Activated CD4-positive, alpha-beta T cell treated with anti-CD3 and anti-CD28 coated beads for 4 hours (primary cell): ENCODE measurements around the gene DNAJC11.
"Not testable (repeated sequence)": the region's sequence is repeated elsewhere in the genome, so short reads cannot be mapped to it uniquely, and the experiment has no call there.

Source experiments
- DNase-seq, 2 donors: peaks; one replicate each; pipeline ENCODE4 v3.0.0-alpha.2; 2020

Gene DNAJC11

GRCh38 chr1:6651909-6652308, 49.7 kb downstream of the DNAJC11 start:
- DNase-seq: no peak

- DNase-seq: no peak
Measured at GRCh38 chr1:6648556-6648955, 53.1 kb downstream of the DNAJC11 start.

DNA sequence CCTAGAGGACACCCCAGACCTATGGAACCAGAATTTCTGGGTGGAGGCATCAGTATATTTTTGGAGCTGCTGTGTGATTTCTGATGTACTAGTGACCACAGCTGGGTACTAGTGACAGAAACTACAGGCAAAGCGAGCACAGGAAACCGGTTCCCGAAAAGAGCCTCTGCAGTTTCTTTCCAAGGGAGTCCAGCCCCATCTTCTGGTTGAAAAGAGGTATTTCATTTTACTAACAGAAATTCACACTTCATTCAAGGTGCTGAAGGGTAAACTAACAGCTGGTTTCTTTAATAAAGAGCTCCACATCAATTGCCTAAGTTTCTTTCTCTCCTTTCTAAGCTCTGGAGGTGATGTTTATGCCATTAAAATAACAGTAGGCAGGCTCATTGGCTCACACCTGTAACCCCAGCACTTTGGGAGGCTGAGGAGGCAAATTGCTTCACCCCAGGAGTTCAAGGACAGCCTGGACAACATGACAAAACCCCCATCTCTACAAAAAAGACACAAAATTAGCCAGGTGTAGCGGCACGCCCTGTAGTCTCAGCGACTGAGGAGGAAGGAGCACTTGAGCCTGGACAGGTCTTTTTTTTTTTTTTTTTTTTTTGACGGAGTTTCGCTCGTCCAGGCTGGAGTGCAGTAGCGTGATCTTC, 55.0 kb downstream of the DNAJC11 start:
- DNase-seq: peak; percentile 25 to 26

GRCh38 chr1:6645018-6645417, 56.6 kb downstream of the DNAJC11 start:
- DNase-seq: no peak

DNA sequence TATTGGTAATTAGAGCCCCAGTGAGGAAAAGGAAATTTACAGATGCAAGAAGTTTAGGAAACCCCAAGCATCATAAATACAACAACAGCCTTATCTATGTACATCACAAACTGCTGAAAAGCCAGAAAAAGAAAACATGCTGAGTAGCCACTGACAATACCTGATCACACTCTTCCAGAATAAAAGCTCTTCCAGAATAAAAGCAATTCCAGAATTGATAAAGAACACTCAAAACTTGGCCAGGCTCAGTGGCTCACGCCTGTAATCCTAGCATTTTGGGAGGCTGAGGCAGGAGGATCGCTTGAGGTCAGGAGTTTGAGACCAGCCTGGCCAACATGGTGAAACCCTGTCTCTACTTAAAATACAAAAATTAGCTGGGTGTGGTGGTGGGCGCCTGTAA, 60.7 kb downstream of the DNAJC11 start:
- DNase-seq: not testable (repeated sequence)

DNA sequence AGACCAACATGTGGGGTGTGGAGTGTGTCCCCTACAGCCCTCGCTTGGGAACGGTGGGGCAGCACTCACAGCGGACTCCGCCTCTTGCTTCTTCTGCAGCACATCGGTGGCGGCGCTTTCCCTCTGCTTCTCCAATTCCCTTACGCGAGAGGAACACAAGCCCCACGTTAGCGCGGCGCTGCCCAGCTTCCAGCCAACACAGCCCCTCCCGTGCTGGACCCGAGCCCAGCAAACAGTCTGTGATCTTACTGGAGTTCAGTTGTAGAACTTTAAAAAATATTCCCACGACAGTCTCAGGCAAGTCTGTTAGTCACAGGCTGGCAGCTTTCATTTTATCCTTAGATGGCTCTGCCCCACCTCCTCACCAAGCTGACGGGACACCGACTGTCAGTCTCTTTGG, 63.4 kb downstream of the DNAJC11 start:
- DNase-seq: no peak

DNA sequence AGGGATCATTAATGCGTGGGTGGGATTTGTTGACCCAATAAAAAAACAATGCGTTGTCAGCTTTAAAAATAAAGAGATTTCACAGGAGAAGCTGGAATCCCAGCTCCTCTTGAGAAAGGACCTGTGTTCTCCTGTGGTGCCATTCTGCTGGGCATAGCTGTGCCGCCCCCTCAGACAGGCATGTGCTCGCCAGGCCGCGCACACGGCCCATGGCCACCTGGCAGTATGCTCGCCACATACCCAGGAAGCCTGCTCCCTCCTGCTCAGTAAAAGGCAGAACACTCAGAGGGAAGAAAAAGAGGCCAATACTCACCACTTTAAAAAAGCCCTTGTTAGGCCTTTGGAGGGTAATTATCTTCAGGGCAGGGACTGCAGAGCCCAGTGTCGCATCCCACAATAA, 63.8 kb downstream of the DNAJC11 start:
- no peak for DNase-seq

DNA sequence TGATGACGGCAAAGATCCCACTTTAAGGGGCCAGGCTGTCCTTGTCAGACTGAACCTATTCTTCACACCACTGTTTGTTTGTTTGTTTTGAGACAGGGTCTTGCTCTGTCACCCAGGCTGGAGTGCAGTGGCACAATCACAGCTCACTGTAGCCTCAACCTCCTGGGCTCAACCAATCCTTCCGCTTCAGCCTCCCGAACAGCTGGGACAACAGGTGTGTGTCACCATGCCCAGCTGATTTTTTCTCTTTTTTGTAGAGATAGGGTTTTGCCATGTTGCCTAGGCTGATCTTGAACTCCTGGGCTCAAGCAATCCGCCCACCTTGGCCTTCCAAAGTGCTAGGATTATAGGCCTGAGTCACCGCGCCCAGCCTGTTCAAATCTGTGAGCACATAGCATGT, 64.8 kb downstream of the DNAJC11 start:
- not testable (repeated sequence) for DNase-seq

DNA sequence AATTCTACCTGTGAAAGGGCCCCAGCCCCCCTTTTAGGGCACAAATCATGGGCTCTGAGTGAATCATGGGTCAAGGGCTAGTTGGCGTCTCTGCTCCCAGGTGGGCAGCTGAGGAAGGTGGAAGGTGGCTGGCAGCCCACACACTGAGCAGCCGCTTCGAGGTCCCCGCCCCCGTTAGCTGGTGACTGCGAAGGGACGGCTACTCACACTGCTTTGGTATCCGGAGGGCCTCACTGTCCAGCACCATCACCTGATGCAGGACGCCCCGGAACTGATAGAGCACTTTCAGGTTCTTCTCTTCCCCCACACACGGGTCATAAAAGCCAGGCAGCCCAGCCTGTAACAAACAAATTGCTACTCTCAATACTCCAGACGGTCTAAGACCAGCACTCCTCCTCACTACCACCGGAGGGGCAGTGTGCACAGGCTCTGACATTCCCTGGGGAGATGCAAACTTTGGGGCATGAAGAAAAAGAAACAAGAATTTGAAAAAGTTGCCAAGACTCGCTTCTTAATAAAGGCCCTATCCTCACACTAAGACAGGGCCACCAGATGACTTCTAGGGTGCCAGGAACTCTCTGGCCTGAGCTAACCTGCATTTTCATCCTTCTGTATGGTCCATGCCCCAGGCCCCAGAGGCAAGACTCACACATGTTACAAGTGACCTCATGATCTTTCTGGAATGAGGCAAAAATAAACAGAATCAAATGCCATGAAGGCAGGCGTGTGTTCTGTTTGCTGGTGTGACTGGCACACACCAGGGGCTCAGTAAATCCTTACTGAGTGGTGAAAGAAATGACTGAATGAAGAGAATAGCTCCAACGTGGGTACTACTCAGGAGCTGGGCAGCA, 65.5 kb downstream of the DNAJC11 start:
- no peak for DNase-seq

GRCh38 chr1:6635161-6635909, 66.3 kb downstream of the DNAJC11 start:
- DNase-seq: no peak

DNA sequence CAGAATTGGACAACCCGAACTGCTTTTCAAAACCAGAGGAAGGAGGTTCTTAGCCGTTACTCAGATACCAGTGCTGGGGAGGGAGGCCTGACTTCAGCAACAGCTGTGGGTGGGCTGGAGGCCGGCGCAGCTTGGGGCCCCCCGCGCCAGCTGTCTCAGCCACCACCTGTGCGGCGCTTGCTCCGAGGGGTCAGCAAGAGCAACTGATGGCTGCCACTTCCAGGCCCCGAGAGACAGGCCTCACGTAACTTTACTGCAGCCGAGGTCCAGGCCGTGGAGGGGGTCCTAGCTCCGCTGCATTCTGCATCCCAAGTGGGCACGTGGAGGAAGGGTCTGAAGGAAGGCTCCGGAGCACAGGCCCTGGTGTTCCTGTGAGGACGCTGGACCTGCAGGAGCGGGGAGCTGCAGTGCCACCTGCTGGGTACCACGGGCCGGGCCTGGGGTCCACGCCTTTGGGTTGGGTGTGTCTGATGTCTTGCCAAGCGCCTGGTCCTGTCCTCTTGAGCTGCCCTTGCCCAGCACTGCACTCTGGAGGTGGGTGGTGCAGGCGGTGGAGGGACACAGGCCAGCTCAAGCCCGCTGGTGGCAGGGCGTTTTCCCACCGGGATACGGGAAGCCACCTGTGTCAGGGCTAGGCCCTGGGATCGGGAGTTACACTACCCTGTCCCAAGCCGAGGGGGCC, 67.1 kb downstream of the DNAJC11 start:
- peak; percentile 46 to 50 for DNase-seq

DNA sequence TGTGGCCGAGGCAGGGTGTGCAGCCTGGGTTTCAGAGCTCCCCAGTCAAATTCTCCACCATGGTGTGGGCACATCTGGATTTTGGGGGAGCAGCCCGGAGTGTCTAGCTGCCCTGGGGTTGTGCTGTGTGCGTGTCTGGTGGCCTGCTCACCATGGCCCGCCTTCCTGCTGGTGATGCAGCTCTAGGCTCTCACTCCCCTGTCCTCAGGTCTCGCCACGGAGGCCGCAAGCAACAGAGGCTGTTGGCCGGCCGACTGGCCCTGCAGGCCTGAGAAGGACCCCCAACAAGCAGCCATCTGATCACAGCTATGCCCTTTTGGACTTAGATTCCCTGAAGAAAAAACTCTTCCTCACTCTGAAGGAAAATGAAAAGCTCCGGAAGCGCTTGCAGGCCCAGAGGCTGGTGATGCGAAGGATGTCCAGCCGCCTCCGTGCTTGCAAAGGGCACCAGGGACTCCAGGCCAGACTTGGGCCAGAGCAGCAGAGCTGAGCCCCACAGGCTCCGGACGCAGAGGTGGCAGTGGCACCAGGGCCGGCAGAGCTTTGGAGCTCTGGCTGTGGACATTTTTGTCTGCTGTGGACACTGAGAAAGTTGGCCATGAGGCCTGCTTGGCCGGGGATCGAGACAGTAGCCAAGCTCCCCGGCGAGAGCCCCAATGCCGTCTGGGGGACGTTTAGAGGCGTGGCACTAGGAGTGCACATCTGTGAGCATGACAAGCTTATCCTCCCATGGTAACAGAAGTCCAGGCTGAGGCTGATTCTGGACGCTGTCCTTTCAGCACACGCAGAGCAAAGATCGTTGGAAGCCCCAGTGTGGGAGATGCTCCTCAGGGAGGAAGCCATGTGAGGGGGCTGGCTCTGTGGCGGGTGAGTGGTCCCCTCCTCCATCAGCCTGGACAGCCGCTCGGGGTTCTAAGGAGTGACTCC, 68.8 kb downstream of the DNAJC11 start:
- DNase-seq: no peak

DNA sequence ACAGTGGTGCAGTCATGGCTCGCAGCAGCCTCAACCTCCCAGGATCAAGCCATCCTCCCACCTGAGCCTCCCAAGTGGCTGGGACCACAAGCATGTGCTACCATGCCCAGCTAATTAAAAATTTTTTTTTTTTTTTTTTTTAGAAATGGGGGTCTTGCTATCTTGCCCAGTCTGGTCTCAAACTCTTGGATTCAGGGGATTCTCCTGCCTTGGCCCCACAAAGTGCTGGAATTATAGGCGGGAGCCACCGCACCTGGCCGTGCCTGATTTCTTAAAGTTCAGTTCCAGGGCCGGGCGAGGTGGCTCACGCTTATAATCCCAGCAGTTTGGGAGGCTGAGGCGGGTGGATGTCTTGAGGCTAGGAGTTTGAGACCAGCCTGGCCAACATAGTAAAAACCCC, 70.6 kb downstream of the DNAJC11 start:
- no peak for DNase-seq

DNA sequence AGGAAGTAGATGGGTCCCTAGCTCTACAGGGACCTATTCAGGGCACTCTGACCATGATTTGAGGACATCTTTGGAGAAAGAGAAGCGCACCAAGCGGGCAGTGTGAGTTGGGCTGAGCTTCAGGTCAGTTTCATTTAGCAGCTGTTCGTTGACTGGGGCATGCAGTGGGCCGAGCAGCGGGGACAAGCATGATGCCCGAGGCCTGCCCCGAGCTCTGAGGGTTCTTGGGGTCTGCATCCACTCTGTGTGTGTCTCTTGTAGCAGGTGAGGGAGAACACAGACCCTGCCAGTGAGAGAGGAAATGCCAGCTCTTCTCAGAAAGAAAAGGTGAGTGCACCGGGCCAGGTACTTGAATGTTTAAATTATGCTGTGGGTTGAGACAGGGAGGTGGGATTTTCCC, 71.6 kb downstream of the DNAJC11 start:
- DNase-seq: no peak

DNA sequence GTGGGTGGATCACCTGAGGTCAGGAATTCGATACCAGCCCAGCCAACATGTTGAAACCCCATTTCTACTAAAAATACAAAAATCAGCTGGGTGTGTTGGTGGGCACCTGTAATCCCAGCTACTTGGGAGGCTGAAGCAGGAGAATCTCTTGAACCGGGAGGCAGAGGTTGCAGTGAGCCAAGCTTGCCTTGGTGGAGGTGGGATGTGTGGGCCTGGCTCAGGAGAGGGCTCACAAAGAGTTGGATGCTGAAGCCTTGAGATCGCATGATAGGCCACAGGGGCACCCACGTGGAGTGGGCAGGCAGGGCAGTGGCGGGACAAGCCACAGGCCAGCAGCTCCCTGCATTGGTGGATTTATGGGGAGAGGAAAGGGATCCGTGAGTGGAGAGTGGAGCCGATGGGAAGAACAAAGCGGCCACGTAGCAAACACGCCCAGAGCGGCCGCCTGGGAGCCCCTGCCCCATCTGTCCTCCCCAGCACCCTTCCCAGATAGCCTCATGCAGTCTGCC, 72.6 kb downstream of the DNAJC11 start:
- DNase-seq: no peak

DNA sequence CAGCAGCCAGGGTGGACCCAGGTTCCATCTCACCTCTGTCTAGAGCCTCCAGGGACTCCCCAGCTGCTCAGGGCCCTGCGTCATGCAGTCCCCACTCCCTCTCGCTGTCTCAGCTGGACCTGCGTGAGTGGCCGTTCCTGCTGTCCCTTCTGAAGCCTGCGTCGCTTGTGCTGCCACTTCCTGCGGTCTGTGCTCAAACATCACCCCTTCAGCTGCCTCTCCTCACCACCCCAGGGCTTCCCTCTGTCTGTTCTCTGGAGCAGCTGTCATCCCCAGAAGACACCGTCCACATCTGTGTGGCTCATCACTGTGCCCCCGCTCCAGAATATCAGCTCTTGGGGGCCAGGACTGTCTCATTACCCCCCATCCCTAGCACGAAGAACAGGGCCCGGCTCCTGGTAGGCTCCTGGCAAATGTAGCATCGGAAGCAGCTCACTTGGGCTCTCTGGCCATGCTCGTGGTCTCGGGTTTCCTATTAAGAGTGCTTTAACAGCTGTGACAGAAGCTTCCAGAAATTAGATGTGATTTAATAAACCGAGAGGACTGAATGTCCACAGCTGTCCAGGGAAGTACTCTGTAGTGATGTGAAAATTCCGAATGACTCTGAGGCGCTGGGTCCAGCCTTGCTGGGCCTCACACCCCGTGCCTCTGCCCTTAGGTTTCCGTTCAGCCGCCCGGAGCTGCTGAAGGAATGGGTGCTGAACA, 73.6 kb downstream of the DNAJC11 start:
- DNase-seq: no peak

GRCh38 chr1:6627031-6627430, 74.6 kb downstream of the DNAJC11 start:
- no peak for DNase-seq

DNA sequence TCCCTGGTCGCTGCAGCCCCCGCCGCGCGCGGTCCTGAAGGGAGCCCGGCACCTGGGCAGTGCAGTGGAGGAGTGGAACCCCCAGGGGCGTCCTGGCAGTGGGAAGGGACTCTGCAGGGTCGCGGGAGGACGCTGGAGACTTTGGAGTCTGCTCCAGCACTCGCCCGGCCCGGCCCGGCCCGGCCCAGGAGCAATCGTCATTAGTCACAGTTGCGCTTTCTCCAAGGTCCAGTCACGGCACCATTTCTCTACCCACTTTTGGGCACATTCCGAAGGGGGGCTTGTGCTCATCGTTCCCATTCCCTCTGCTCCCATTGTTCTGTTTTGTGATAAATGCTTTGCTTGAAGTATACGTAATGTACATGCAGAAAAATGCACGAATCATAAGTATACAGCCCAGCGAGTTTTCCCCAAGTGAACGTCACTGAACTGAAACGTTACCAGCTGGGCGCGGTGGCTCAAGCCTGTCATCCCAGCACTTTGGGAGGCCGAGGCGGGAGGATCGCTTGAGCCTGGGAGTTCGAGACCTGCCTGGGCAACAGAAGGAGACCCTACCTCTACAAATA, 75.9 kb downstream of the DNAJC11 start:
- no peak for DNase-seq

DNA sequence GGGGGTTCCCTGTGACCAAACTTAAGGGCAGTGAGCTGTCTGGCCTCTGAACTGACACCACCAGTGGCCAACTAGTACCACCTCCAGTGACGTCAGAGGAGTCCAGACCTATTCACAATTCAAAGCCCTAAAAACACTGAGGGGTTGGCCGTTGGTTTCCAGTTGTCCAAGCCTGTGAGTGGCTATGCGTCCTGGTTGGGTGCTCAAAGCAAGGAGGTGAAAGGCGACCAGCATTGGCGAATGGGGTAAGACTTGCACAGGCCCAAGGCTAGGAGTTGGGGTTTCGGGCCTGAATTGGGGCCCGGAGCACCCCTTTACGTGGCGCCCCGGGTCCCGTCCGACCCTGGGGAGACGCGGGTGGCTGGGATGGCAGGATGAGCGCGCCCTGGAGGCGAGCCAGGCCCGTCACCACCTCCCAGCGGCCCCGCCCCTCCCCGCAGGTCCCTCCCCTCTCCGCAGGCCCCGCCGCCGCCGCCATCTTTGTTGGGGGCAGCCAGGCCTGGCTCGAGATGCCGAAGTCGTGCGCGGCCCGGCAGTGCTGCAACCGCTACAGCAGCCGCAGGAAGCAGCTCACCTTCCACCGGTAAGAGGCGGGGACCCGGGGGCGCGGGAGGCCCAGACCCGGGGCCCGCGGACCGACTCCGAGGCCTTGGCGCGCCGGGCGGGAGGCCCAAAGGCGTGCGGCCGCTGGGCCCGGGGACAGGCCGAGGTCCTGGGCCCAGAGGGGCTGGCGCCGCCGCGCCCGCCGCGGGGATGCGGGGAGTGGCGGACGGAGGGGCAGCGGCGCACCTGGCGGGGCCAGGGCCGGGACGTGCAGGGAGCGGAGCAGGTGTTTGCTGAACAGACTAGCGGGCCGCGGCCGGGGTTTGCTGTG, 76.7 kb downstream of the DNAJC11 start, which contains the start of gene THAP3:
Gene THAP3 (plus strand): TSS at position 159 of the 874 bp plus-strand sequence. CDS start 351 bp downstream, at position 510.
- DNase-seq: peak; percentile 90 to 91
